ENCODE results near the gene GBE1.

The GBE1 gene

GRCh38 chr3:81707996-81708395 lies 53.4 kb downstream of the GBE1 start:
- DNase-seq (ENCODE audit: low spot score) = no peak
- H3K27ac ChIP-seq = no peak overlapping the region
- no peak for TF ChIP-seq CTCF (IDR thresholded peaks at IDR 0.05)

GRCh38 chr3:81702126-81702525 lies 59.3 kb downstream of the GBE1 start:
- TF ChIP-seq CTCF (IDR thresholded peaks at IDR 0.05) = no peak
- no peak overlapping the region for H3K4me3 ChIP-seq
- no peak for DNase-seq (ENCODE audit: low spot score)
- H3K27ac ChIP-seq = no peak overlapping the region

More at GRCh38 chr3:81707996-81708395, 53.4 kb downstream of the GBE1 start:
- no peak overlapping the region for H3K4me3 ChIP-seq

- H3K27ac ChIP-seq = no peak overlapping the region
- no peak overlapping the region for H3K4me3 ChIP-seq
- no peak for DNase-seq (ENCODE audit: low spot score)
- no peak for TF ChIP-seq CTCF (IDR thresholded peaks at IDR 0.05)
These were observed 61.7 kb downstream of the GBE1 start for GRCh38 chr3:81699536-81700320.

- no peak overlapping the region for H3K4me3 ChIP-seq
- DNase-seq (ENCODE audit: low spot score) = no peak
- TF ChIP-seq CTCF (IDR thresholded peaks at IDR 0.05) = no peak
- no peak overlapping the region for H3K27ac ChIP-seq
These were observed 65.4 kb downstream of the GBE1 start for GRCh38 chr3:81696090-81696489.

GRCh38 chr3:81695302-81695701 lies 66.1 kb downstream of the GBE1 start:
- TF ChIP-seq CTCF (IDR thresholded peaks at IDR 0.05) = no peak
- DNase-seq (ENCODE audit: low spot score) = no peak
- Histone ChIP-seq H3K4me3 (no peak overlapping the region), H3K27ac (no peak overlapping the region)

GRCh38 chr3:81694662-81695061 lies 66.8 kb downstream of the GBE1 start:
- no peak overlapping the region for H3K27ac ChIP-seq
- no peak for TF ChIP-seq CTCF (IDR thresholded peaks at IDR 0.05)
- no peak overlapping the region for H3K4me3 ChIP-seq
- DNase-seq (ENCODE audit: low spot score) = no peak

GRCh38 chr3:81692766-81693165 lies 68.7 kb downstream of the GBE1 start:
- DNase-seq (ENCODE audit: low spot score) = no peak
- no peak for TF ChIP-seq CTCF (IDR thresholded peaks at IDR 0.05)
- H3K27ac ChIP-seq = no peak overlapping the region
- no peak overlapping the region for H3K4me3 ChIP-seq
